GM21360 (cell line): ENCODE results near the gene CCDC187.

Experiments used
- ATAC-seq: cut with Tn5 transposase; IDR thresholded peaks from one replicate; pipeline ENCODE4 v1.9.1; 2021; ENCODE audit warnings: mild to moderate bottlenecking, moderate library complexity; ENCODE audit not compliant: unreplicated experiment

The CCDC187 gene

GRCh38 chr9:136211441-136212344 is 92.2 kb downstream of the CCDC187 start:
- no peak for ATAC-seq

- ATAC-seq: no peak
These were observed 92.9 kb downstream of the CCDC187 start for GRCh38 chr9:136211006-136211405.

GRCh38 chr9:136210276-136210675 is 93.6 kb downstream of the CCDC187 start:
- no peak for ATAC-seq

GRCh38 chr9:136209786-136210185 is 94.1 kb downstream of the CCDC187 start:
- ATAC-seq: no peak

GRCh38 chr9:136209232-136209631 is 94.7 kb downstream of the CCDC187 start:
- ATAC-seq: no peak

GRCh38 chr9:136208675-136209074 is 95.2 kb downstream of the CCDC187 start:
- ATAC-seq: no peak

- ATAC-seq: no peak
These were observed 96.3 kb downstream of the CCDC187 start for GRCh38 chr9:136207616-136208015.

- no peak for ATAC-seq
These were observed 97.2 kb downstream of the CCDC187 start for GRCh38 chr9:136206602-136207275.

- no peak for ATAC-seq
These were observed 98.2 kb downstream of the CCDC187 start for GRCh38 chr9:136205707-136205992.

GRCh38 chr9:136204838-136205706 is 98.8 kb downstream of the CCDC187 start, which contains the start of gene LHX3:
LHX3 (minus strand) TSS chr9:136205128; CDS start chr9:136205012, 116 bp downstream.
- ATAC-seq: no peak

- ATAC-seq: no peak
These were observed 99.6 kb downstream of the CCDC187 start for GRCh38 chr9:136204145-136204805.

GRCh38 chr9:136203408-136204144 is 100.3 kb downstream of the CCDC187 start:
- ATAC-seq: no peak

GRCh38 chr9:136202454-136203407 is 101.2 kb downstream of the CCDC187 start:
- no peak for ATAC-seq

GRCh38 chr9:136201609-136202453 is 102.1 kb downstream of the CCDC187 start:
- no peak for ATAC-seq

- ATAC-seq: no peak
These were observed 102.7 kb downstream of the CCDC187 start for GRCh38 chr9:136201174-136201573.

- no peak for ATAC-seq
These were observed 103.5 kb downstream of the CCDC187 start for GRCh38 chr9:136200424-136200823.
